GM11168 (cell line): ENCODE data around the gene SHPK.
"Not testable (repeated sequence)": the region's sequence is repeated elsewhere in the genome, so short reads cannot be mapped to it uniquely, and the experiment has no call there.

ENCODE experiments used
- in situ Hi-C: fragments of 300-500 bp; cut with MboI; formaldehyde crosslinking; loops from one replicate; pipeline ENCODE4 v1.12.0; 2022; ENCODE audit warnings: low sequenced_read_pairs; ENCODE audit not compliant: unreplicated experiment

SHPK gene

DNA sequence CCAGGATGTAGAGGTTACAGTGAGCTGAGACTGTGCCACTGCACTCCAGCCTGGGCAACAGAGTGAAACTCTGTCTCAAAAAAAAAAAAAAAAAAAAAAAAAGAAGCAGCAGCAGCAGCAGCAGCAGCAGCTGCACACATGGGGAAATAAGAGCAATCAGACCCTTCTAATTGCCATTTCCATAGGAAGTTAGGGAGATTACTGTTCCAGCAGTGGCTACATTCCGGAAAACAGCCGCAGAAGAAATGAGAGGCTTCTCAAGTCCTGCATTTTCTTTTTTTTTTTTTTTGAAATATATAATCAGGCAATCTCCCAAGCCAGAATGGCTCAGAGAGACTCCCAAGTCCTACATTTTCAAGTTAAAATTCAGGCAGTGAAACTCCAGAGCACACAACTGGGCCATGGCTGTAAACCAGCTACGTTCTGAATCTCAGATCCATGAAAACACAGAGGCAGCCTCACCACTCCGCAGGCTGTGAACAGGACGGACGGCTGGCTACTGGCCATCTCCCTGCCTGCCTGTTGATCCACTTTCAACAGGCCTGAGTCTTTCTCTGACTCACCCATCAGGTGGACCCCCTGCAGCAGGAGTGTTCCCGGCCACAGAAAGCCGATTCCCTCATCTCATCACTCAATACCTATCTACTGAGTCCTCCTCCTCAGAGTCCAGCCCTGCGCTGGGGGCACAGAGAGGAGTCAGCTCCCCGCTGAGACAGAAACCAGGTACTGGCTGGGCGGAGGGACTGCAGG lies 41.8 kb downstream of the SHPK start:
- in situ Hi-C loops, result no loop called here

- in situ Hi-C loops, result no loop called here
These were observed 42.7 kb downstream of the SHPK start for GRCh38 chr17:3593384-3593783.

GRCh38 chr17:3592216-3592860 lies 43.7 kb downstream of the SHPK start:
- in situ Hi-C loops, result no loop called here

- in situ Hi-C loops, result no loop called here
These were observed 45.3 kb downstream of the SHPK start for GRCh38 chr17:3590768-3591167.

- in situ Hi-C loops, result no loop called here
These were observed 45.8 kb downstream of the SHPK start for GRCh38 chr17:3590231-3590630.

DNA sequence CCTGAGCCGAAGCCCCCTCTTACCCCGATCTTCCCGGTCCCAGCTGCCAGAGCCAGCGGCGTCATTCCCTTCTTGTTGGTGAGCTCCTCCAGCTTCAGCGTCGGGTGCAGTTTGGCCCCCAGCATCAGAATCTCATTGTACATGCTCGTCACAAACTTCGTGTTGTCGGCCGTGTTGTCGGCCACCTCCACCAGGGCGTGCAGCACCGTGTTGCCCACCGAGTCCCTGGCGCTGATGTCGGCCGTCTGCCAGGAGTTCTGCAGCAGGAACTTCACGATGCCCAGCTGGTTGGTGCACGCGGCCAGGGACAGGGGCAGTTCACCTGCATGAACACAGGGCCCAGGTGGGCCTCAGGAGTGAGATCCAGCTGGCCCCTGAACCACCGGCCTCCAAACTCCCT lies 46.3 kb downstream of the SHPK start:
- in situ Hi-C loops, result no loop called here

DNA sequence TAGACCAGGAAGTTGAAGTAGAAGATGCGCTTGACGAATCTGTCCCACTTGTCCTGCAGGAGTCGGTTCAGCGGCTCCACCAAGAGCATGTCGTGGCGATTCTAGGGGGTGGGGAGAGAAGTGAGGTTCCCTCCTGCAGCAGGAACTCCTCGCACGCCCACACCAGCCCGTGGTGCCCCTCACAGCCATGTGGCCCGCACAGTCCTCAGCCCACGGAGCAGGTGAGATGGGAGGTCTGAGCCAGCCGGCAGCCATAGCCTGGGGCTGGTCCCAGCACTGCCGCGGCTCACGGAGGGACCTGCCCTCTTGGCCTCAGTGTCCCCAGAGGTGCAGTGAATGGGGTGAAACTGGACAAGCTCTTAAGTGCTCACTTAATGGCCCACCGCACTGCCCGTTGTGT lies 50.2 kb downstream of the SHPK start:
- in situ Hi-C loops, result no loop called here

GRCh38 chr17:3583456-3583855 lies 52.6 kb downstream of the SHPK start:
- in situ Hi-C loops, result no loop called here

GRCh38 chr17:3582915-3583314 lies 53.1 kb downstream of the SHPK start:
- in situ Hi-C loops, result no loop called here

DNA sequence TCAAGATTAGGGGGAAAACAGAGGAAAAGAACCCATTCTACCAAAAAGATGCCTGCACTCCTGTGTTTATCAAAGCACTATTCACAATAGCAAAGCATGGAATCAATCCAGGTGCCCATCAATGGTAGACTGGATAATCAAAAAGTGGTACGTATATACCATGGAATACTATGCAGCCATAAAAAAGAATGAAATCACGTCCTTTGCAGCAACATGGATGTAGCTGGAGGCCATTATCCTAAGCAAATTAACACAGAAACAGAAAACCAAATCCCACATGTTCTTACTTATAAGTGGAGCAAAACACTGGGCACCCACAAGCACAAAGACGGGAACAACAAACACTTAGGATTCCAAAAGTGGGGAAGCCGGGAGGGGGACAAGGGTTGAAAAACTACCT lies 57.4 kb downstream of the SHPK start:
- in situ Hi-C loops, result not testable (repeated sequence)

GRCh38 chr17:3576970-3577369 lies 59.1 kb downstream of the SHPK start:
- in situ Hi-C loops, result no loop called here

DNA sequence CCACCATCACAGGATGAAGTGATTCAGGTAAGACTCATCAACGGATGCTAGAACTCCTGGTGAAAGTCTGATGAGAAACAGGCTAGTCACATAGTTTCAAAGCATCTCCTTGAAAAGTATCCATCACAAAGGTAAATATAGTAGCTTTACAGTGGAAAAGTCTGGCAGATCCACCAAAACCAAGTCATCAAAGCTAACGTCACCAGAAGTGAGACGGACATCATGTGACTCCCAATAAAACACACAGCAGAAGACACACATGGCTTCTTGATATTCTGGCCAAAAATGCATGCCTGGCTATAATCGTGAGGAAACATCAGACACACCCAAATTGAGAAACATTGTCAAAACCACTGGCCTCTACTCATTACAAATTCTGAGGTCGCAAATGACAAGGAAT lies 60.5 kb downstream of the SHPK start:
- in situ Hi-C loops, result no loop called here

DNA sequence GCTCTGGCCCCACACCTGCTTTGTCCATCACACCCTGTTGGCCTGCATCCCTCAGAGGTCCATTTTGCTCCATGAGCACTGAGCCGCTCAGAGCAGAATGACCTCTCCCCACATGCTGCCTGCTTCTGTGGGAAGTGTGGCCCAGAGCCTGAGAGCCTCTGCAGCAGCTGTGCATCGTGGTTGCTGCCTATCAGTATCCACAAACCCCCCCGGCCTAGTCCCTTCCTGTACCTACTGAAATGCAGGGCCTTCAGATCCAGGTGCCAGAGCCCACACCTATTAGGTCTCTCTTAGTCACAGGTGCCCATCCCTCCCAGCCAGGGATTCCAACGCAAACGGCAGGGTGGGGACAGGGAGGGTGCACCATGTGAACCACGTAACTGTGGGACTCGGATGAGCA lies 61.8 kb downstream of the SHPK start:
- in situ Hi-C loops, result no loop called here

GRCh38 chr17:3573246-3574100 lies 62.6 kb downstream of the SHPK start:
- in situ Hi-C loops, result no loop called here

- in situ Hi-C loops, result no loop called here
These were observed 63.8 kb downstream of the SHPK start for GRCh38 chr17:3572231-3572630.

DNA sequence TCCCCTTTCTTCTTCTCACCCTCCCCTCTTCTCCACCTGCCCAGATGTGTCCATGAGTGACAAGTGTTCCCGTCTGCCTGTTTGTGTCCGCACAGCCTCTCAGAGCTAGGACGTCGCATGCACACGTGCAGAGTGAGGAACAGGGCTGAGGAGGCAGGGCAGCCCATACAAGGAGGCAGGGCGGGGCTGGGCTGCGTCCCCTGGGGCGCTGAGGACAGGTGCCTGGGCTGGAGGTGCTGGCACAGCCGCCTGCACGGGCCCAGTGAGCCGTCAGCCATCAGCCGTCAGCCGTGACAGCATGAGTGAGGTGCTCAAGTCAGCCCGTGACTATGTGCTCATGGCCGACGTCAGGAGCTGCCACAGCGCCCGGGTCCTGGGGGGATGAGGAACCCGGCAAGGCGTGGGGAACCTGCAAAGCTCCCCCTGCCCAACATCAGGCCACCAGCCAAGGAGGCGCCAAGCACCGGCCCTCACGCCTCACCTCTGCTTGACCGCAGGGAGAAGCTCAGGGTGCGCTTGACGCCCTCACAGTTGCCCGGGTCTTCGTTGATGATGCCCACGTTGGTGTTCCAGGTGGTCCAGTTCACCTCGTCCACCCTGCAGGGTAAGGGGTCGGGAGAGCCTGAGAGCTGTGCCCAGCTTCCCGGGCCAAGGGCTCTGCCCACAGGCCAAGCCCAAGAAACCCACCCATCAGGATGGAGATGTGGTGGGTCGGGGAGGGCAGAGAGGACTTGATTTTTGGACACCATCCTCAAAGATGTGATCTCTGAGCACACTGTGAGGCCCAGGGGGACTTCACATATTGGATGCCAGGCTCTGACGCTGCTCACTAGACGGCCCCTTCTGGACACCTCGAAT lies 64.8 kb downstream of the SHPK start:
- in situ Hi-C loops, result no loop called here

- in situ Hi-C loops, result no loop called here
These were observed 66.4 kb downstream of the SHPK start for GRCh38 chr17:3569534-3570137.

GRCh38 chr17:3566551-3566950 lies 69.5 kb downstream of the SHPK start:
- in situ Hi-C loops, result no loop called here

DNA sequence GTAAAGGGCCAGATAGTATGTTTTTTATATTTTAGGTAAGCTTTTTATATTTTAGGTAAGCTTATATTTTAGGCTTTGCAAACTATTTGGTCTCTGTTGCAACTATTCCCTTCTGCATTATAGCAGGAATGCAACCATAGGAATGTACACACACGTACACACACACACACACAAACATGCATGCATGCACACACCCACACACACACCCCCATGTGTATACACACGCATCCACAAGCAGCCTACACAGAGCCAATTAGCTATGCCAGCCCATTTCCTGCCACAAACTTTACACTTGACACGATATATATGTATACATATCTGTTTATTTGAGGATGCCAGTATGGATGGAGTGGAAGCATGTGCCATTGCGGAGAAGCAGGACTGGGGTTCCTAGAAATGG lies 70.9 kb downstream of the SHPK start:
- in situ Hi-C loops, result no loop called here

- in situ Hi-C loops, result not testable (repeated sequence)
These were observed 71.8 kb downstream of the SHPK start for GRCh38 chr17:3564241-3564640.
